Mesenchymal stem cell (in vitro differentiated cells and primary cell): Measurements from ENCODE around the gene TNFSF10.

Experiments used
- DNase-seq: peaks from one replicate; pipeline ENCODE4 v3.0.0-alpha.2; 2013
- H2AFZ ChIP-seq: one replicate; pipeline ENCODE4 v1.6.1; 2013; ENCODE audit warnings: low read depth, mild to moderate bottlenecking, control low read depth, inconsistent platforms, low read length, moderate library complexity
- H2AK5ac ChIP-seq: 2 replicates; pipeline ENCODE4 v1.6.1; 2013; ENCODE audit warnings: low read length, moderate library complexity, mild to moderate bottlenecking, inconsistent platforms; ENCODE audit not compliant: severe bottlenecking
- H2BK120ac ChIP-seq: one replicate; pipeline ENCODE4 v1.6.1; 2013; ENCODE audit warnings: low read depth, mild to moderate bottlenecking, inconsistent platforms, low read length, moderate library complexity
- H2BK12ac ChIP-seq, 2 experiments: one replicate each; pipeline ENCODE4 v1.6.1; 2013; ENCODE audit warnings: inconsistent platforms in 2 of 2, low read length in 2 of 2, mild to moderate bottlenecking in 2 of 2, moderate library complexity in 2 of 2, control low read depth in 1 of 2
- H2BK15ac ChIP-seq: one replicate; pipeline ENCODE4 v1.6.1; 2013; ENCODE audit warnings: mild to moderate bottlenecking, low read depth, inconsistent platforms; ENCODE audit not compliant: poor library complexity, severe bottlenecking
- H2BK5ac ChIP-seq: 2 replicates; pipeline ENCODE4 v1.6.1; 2013; ENCODE audit warnings: low read depth, mild to moderate bottlenecking, low read length, control low read depth, inconsistent platforms; ENCODE audit not compliant: poor library complexity, severe bottlenecking
- H3K14ac ChIP-seq, 2 experiments: one replicate each; pipeline ENCODE4 v1.6.1; 2013; ENCODE audit warnings: inconsistent platforms in 2 of 2, low read length in 2 of 2, control low read depth in 1 of 2, mild to moderate bottlenecking in 1 of 2, moderate library complexity in 1 of 2
- H3K18ac ChIP-seq, 2 experiments: one replicate each; pipeline ENCODE4 v1.6.1; 2013; ENCODE audit warnings: inconsistent platforms in 2 of 2, low read length in 2 of 2, control low read depth in 1 of 2, low read depth in 1 of 2, mild to moderate bottlenecking in 1 of 2
- H3K23ac ChIP-seq, 2 experiments: one replicate each; pipeline ENCODE4 v1.6.1; 2013; ENCODE audit warnings: inconsistent platforms in 2 of 2, low read length in 2 of 2, mild to moderate bottlenecking in 2 of 2, moderate library complexity in 2 of 2, control low read depth in 1 of 2
- H3K27ac ChIP-seq: 2 replicates; pipeline ENCODE4 v1.5.1; 2013; ENCODE audit warnings: mild to moderate bottlenecking, moderate library complexity, low read length, control low read depth, inconsistent platforms; ENCODE audit not compliant: poor library complexity, severe bottlenecking
- H3K27me3 ChIP-seq, 2 experiments: 2 replicates each; pipeline versions ENCODE4 v1.6.1 to v1.7.0; 2013; ENCODE audit warnings: low read length in 2 of 2, mild to moderate bottlenecking in 2 of 2, moderate library complexity in 2 of 2, control low read depth in 1 of 2, inconsistent platforms in 1 of 2; ENCODE audit not compliant: control insufficient read depth in 1 of 2, insufficient read depth in 1 of 2
- H3K36me3 ChIP-seq, 2 experiments: 2 replicates each; pipeline versions ENCODE4 v1.6.1 to v1.7.0; 2013; ENCODE audit warnings: low read length in 2 of 2, control low read depth in 1 of 2, inconsistent platforms in 1 of 2, low read depth in 1 of 2, mild to moderate bottlenecking in 1 of 2; ENCODE audit not compliant: insufficient read depth in 2 of 2, control insufficient read depth in 1 of 2
- H3K4ac ChIP-seq, 2 experiments: one replicate each; pipeline ENCODE4 v1.6.1; 2013; ENCODE audit warnings: inconsistent platforms in 2 of 2, low read length in 2 of 2, mild to moderate bottlenecking in 2 of 2, moderate library complexity in 2 of 2, control low read depth in 1 of 2, low read depth in 1 of 2
- H3K4me1 ChIP-seq: 2 replicates; pipeline ENCODE4 v1.6.1; 2013; ENCODE audit warnings: low read depth, low read length, control low read depth; ENCODE audit not compliant: control insufficient read depth, insufficient read depth
- H3K4me2 ChIP-seq: 2 replicates; pipeline ENCODE4 v1.6.1; 2013; ENCODE audit warnings: low read length, mild to moderate bottlenecking, inconsistent platforms; ENCODE audit not compliant: poor library complexity, severe bottlenecking
- H3K4me3 ChIP-seq, 2 experiments: 2 replicates each; pipeline versions ENCODE4 v1.5.1 to v1.7.0; 2013; ENCODE audit warnings: low read length in 2 of 2, mild to moderate bottlenecking in 2 of 2, control low read depth in 1 of 2, low read depth in 1 of 2; ENCODE audit not compliant: insufficient read depth in 1 of 2
- H3K79me1 ChIP-seq: replicated peaks from 2 replicates; pipeline ENCODE4 v1.6.1; 2013; ENCODE audit warnings: mild to moderate bottlenecking, control low read depth, low read length, inconsistent platforms; ENCODE audit not compliant: poor library complexity, severe bottlenecking
- H3K9ac ChIP-seq: 2 replicates; pipeline ENCODE4 v1.7.0; 2013; ENCODE audit warnings: mild to moderate bottlenecking, low read length, moderate library complexity
- H3K9me3 ChIP-seq: 2 replicates; pipeline ENCODE4 v1.7.0; 2013; ENCODE audit warnings: mild to moderate bottlenecking, low read length; ENCODE audit not compliant: control insufficient read depth
- H4K8ac ChIP-seq: one replicate; pipeline ENCODE4 v1.6.1; 2013; ENCODE audit warnings: inconsistent platforms, mild to moderate bottlenecking, low read length, moderate library complexity
- H4K91ac ChIP-seq: one replicate; pipeline ENCODE4 v1.6.1; 2013; ENCODE audit warnings: mild to moderate bottlenecking, low read length, inconsistent platforms
- WGBS: methylation state at CpG from one replicate; pipeline ENCODE4 v1.1.7; 2013; ENCODE audit warnings: mixed read lengths; 5-methylcytosine and 5-hydroxymethylcytosine counted together

The TNFSF10 gene

DNA sequence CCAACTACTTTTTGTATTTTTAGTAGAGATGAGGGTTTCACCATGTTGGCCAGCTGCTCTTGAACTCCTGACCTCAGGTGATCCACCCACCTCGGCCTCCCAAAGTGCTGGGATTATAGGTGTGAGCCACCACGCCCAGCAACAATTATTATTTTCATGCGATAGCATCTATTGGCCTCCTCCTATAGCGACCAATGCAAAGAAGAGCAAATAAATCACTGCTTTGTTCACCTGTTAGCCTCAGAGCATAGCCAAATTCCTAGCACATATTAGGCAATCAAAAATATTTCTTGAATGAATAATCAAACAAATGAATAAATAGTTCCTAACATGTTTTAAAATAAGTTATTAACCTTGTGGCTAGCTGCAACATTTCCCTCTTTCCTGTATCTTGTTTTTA lies 36.8 kb upstream of the TNFSF10 start:
- Histone ChIP-seq H3K79me1 (no peaks in the 10 kb centered on the region), H3K23ac (no peak overlapping the region), H2BK12ac (no peak overlapping the region), H3K4me1 (peaks cover 3% of the 10 kb centered on the region), H3K9me3 (no peaks in the 10 kb centered on the region), H3K4me2 (no peak overlapping the region), H3K36me3 (no peaks in the 10 kb centered on the region), H3K9ac (no peak overlapping the region), H4K91ac (no peak overlapping the region), H3K4me3 (no peak overlapping the region), H2BK5ac (no peak overlapping the region), H2BK120ac (no peak overlapping the region), H3K4ac (no peak overlapping the region), H2AK5ac (no peak overlapping the region), H2AFZ (no peak overlapping the region), H3K14ac (no peak overlapping the region), H3K27ac (no peak overlapping the region), H2BK15ac (no peak overlapping the region), H3K18ac (no peak overlapping the region), H3K27me3 (no peaks in the 10 kb centered on the region), H4K8ac (no peak overlapping the region)
- DNase-seq = no peak
- WGBS = 92% methylated on average over 4 of the region's 4 CpGs

- no peak overlapping the region for H3K23ac ChIP-seq
- H3K79me1 ChIP-seq = no peaks in the 10 kb centered on the region
- H2AK5ac ChIP-seq = peak overlapping the region; percentile 44
- DNase-seq = no peak
- H3K9me3 ChIP-seq = no peaks in the 10 kb centered on the region
- no peak overlapping the region for H2BK15ac ChIP-seq
- no peaks in the 10 kb centered on the region for H3K27me3 ChIP-seq
- no peak overlapping the region for H2BK120ac ChIP-seq
- no peak overlapping the region for H2BK5ac ChIP-seq
- no peak overlapping the region for H4K8ac ChIP-seq
- no peak overlapping the region for H2AFZ ChIP-seq
- H3K18ac ChIP-seq = no peak overlapping the region
- H2BK12ac ChIP-seq = no peak overlapping the region
- no peak overlapping the region for H3K4me2 ChIP-seq
- H4K91ac ChIP-seq = no peak overlapping the region
- H3K4me3 ChIP-seq = no peak overlapping the region
- H3K4ac ChIP-seq = no peak overlapping the region
- H3K27ac ChIP-seq = no peak overlapping the region
- H3K9ac ChIP-seq = no peak overlapping the region
- H3K14ac ChIP-seq = no peak overlapping the region
- peaks cover 3% of the 10 kb centered on the region for H3K4me1 ChIP-seq
- no peaks in the 10 kb centered on the region for H3K36me3 ChIP-seq
- WGBS = 100% methylated on average over 3 of the region's 3 CpGs
Measured at GRCh38 chr3:172559020-172559419, 35.8 kb upstream of the TNFSF10 start.

DNA sequence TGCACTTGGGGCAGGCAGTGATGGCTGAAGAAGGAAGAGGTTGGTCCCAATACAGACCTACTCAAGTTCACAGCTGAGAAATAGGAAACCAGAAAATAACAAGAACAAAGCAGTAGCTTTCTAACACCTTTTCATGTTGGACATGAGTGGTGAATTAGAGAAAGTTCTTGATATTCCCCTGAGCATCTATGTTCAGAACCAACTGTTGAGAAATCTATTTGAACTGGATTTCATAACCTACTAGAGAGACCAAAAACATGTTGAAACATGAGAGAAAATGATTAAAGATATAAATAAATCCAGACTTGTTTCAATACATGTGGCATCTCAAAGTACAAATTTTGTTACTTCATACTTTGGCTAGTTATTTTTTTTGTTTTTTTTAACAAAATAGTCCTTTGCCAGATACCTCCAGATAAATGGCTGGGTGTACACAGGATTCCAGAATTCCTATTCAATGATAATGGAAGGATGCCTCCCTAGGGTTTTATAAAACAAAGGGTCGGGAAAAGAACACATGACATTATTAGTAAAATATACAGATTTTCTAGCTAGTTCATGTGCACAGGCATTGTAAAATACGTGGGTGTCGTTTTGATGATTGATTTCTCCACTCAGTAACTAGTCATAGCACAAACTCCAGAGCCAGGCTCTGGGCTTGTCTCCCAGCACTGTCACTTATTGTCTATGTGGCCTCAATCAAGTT lies 34.4 kb upstream of the TNFSF10 start:
- H3K4ac ChIP-seq = no peak overlapping the region
- peak overlapping the region; percentile 27 for H2AK5ac ChIP-seq
- H3K36me3 ChIP-seq = no peaks in the 10 kb centered on the region
- H3K14ac ChIP-seq = no peak overlapping the region
- H3K9me3 ChIP-seq = no peaks in the 10 kb centered on the region
- no peak overlapping the region for H3K4me2 ChIP-seq
- H3K27me3 ChIP-seq = no peaks in the 10 kb centered on the region
- WGBS = 100% methylated on average over 2 of the region's 3 CpGs
- peak overlapping the region in 1 of 2 experiments; percentile 21 for H3K18ac ChIP-seq
- H3K23ac ChIP-seq = no peak overlapping the region
- no peak overlapping the region for H4K91ac ChIP-seq
- no peak overlapping the region for H2BK15ac ChIP-seq
- peak overlapping the region; percentile 4 for H4K8ac ChIP-seq
- H2BK5ac ChIP-seq = no peak overlapping the region
- H3K27ac ChIP-seq = no peak overlapping the region
- H2BK120ac ChIP-seq = no peak overlapping the region
- no peak overlapping the region for H2AFZ ChIP-seq
- no peak overlapping the region for H3K4me3 ChIP-seq
- peaks cover 3% of the 10 kb centered on the region for H3K4me1 ChIP-seq
- H3K79me1 ChIP-seq = no peaks in the 10 kb centered on the region
- DNase-seq = no peak
- H3K9ac ChIP-seq = no peak overlapping the region
- H2BK12ac ChIP-seq = peak overlapping the region in 1 of 2 experiments; percentile 49

DNA sequence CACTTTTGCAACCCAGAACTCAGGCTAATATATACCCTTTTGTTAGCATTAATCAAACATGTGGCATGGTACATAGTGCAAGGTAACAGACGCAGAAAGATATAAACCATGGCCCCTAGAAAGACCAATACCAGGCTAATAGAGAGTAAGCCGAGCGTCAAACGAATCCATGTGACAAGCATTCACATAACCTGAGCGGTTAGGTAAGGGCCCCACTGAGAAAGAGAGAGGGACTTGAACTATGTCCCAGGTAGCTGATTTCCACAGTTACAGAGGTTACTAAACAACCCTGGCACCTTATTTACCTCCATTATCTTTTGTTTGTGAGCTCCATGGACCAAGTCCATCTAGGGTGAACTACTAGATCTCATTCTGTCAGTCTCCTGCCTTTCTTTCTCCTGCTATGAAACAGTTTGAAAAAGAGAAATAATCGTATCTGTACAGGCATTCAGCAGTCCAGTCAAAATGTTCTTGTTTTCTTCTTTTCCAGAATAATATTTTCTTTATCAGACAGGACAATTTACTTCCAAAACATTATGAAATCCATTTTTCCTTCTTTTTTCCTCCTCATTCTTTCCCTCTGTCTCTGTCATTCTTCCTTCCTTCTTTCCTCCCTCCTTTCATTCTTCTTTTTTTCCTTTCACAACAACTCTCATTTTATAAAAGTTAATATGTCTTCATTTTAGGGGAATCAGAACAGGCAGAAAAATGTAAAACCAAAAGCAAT lies 30.5 kb upstream of the TNFSF10 start:
- Histone ChIP-seq H3K27me3 (no peaks in the 10 kb centered on the region), H3K4me1 (peaks cover 4% of the 10 kb centered on the region), H3K14ac (no peak overlapping the region), H3K79me1 (no peaks in the 10 kb centered on the region), H3K23ac (no peak overlapping the region), H2BK15ac (no peak overlapping the region), H4K91ac (no peak overlapping the region), H4K8ac (no peak overlapping the region), H2BK120ac (no peak overlapping the region), H3K4me3 (no peak overlapping the region), H3K9me3 (no peaks in the 10 kb centered on the region), H3K9ac (no peak overlapping the region), H3K4me2 (no peak overlapping the region), H3K4ac (no peak overlapping the region), H3K27ac (no peak overlapping the region), H3K36me3 (no peaks in the 10 kb centered on the region), H2AFZ (no peak overlapping the region), H2AK5ac (no peak overlapping the region), H2BK12ac (no peak overlapping the region), H2BK5ac (no peak overlapping the region), H3K18ac (no peak overlapping the region)
- 97% methylated on average over 6 of the region's 6 CpGs for WGBS
- DNase-seq = no peak
